GM23338 (cell line): ENCODE results near the gene TRIM63. TPM values are rescaled to one million over a fixed set of nuclear protein-coding genes. Genes with fewer than 3 reads are reported as not detected.

Source experiments
- ATAC-seq: fragments of 200-7000 bp; cut with Tn5 transposase; 3 replicates; pipeline ENCODE4 v1.9.1; 2020
- DNase-seq: peaks from one replicate; pipeline ENCODE4 v3.0.0-alpha.2; 2015; ENCODE audit warnings: low spot score
- H2AFZ ChIP-seq: fragments of 200-600 bp; sonication (generic); 2 replicates; pipeline ENCODE4 v1.8.0; 2016; ENCODE audit warnings: antibody characterized with exemption, mild to moderate bottlenecking, moderate library complexity
- H3F3A ChIP-seq: fragments of 200-600 bp; sonication (generic); replicated peaks from 2 replicates; pipeline ENCODE4 v1.8.0; 2017; ENCODE audit warnings: antibody characterized with exemption, mixed run types, low read depth
- H3K27ac ChIP-seq: fragments of 200-600 bp; sonication (generic); 2 replicates; pipeline ENCODE4 v1.6.1; 2016; ENCODE audit warnings: low read depth
- H3K27me3 ChIP-seq: fragments of 200-600 bp; sonication (generic); 2 replicates; pipeline ENCODE4 v1.8.0; 2016; ENCODE audit warnings: mild to moderate bottlenecking, mixed run types, moderate library complexity; ENCODE audit not compliant: insufficient read depth
- H3K36me3 ChIP-seq: fragments of 200-600 bp; sonication (generic); 2 replicates; pipeline ENCODE4 v1.8.0; 2016; ENCODE audit warnings: mild to moderate bottlenecking; ENCODE audit not compliant: insufficient read depth
- H3K4me1 ChIP-seq: fragments of 200-600 bp; sonication (generic); 2 replicates; pipeline ENCODE4 v1.8.0; 2016; ENCODE audit warnings: mild to moderate bottlenecking, moderate library complexity; ENCODE audit not compliant: insufficient read depth
- H3K4me2 ChIP-seq: fragments of 200-600 bp; sonication (generic); 2 replicates; pipeline ENCODE4 v1.7.1; 2017; ENCODE audit warnings: mixed run types
- H3K4me3 ChIP-seq: fragments of 200-600 bp; sonication (generic); 2 replicates; pipeline ENCODE4 v1.6.1; 2016; ENCODE audit warnings: mixed run types
- H3K79me2 ChIP-seq: fragments of 200-600 bp; sonication (generic); replicated peaks from 2 replicates; pipeline ENCODE4 v1.8.0; 2017; ENCODE audit warnings: mild to moderate bottlenecking; ENCODE audit not compliant: insufficient read depth
- H3K9me2 ChIP-seq: fragments of 200-600 bp; sonication (generic); 2 replicates; pipeline ENCODE4 v1.8.0; 2017; ENCODE audit not compliant: insufficient read depth
- H4K20me1 ChIP-seq: fragments of 200-600 bp; sonication (generic); replicated peaks from 2 replicates; pipeline ENCODE4 v1.8.0; 2017; ENCODE audit warnings: mild to moderate bottlenecking; ENCODE audit not compliant: insufficient read depth
- H3K27ac Mint-ChIP-seq: 2 replicates; pipeline ENCODE4 v1.8.0; 2020; ENCODE audit warnings: inconsistent platforms, mild to moderate bottlenecking, moderate library complexity, mixed read lengths
- H3K27me3 Mint-ChIP-seq: 3 replicates; pipeline ENCODE4 v1.8.0; 2022; ENCODE audit warnings: low read depth, mild to moderate bottlenecking, moderate library complexity, mixed read lengths, inconsistent platforms; ENCODE audit not compliant: insufficient read depth, poor library complexity
- H3K36me3 Mint-ChIP-seq: 3 replicates; pipeline ENCODE4 v1.8.0; 2021; ENCODE audit warnings: low read depth, mild to moderate bottlenecking, inconsistent platforms, moderate library complexity, mixed read lengths
- H3K4me1 Mint-ChIP-seq: 3 replicates; pipeline ENCODE4 v1.8.0; 2020; ENCODE audit warnings: mild to moderate bottlenecking, inconsistent platforms, mixed read lengths
- H3K4me3 Mint-ChIP-seq: 3 replicates; pipeline ENCODE4 v1.8.0; 2021; ENCODE audit warnings: moderate library complexity, mild to moderate bottlenecking, inconsistent platforms, mixed read lengths
- H3K9me3 Mint-ChIP-seq: 3 replicates; pipeline ENCODE4 v1.8.0; 2020; ENCODE audit warnings: moderate library complexity, mild to moderate bottlenecking, inconsistent platforms, mixed read lengths
- CREB1 ChIP-seq: fragments of 250-450 bp; sonication (Bioruptor Pico); IDR thresholded peaks from 2 replicates; pipeline ENCODE4 v1.5.0; 2020; ENCODE audit warnings: low read depth, mild to moderate bottlenecking, moderate library complexity
- CTCF ChIP-seq, 2 experiments: fragments of 200-600 bp in 1 of 2; sonication (generic) in 1 of 2; conservative IDR thresholded peaks; 2 replicates each; pipeline versions ENCODE4 v1.5.1 to v1.6.1; 2016 to 2017; ENCODE audit warnings: antibody characterized with exemption in 2 of 2, low read depth in 2 of 2, mild to moderate bottlenecking in 2 of 2, moderate library complexity in 1 of 2
- ETS1 ChIP-seq: IDR thresholded peaks from 2 replicates; pipeline ENCODE4 v1.6.1; 2016; ENCODE audit warnings: antibody characterized with exemption
- EZH2 ChIP-seq: fragments of 200-600 bp; sonication (generic); IDR thresholded peaks from one replicate; pipeline ENCODE4 v1.8.0; 2017; ENCODE audit warnings: antibody characterized with exemption, mild to moderate bottlenecking, low read depth; ENCODE audit not compliant: unreplicated experiment
- EZH2phosphoT487 ChIP-seq: fragments of 200-600 bp; sonication (generic); IDR thresholded peaks from one replicate; pipeline ENCODE4 v1.8.1; 2018; ENCODE audit warnings: antibody characterized with exemption; ENCODE audit not compliant: unreplicated experiment
- JUNB ChIP-seq: IDR thresholded peaks from one replicate; pipeline ENCODE4 v1.6.1; 2016; ENCODE audit warnings: antibody characterized with exemption; ENCODE audit not compliant: unreplicated experiment
- NANOG ChIP-seq: IDR thresholded peaks from 2 replicates; pipeline ENCODE4 v1.6.1; 2016; ENCODE audit warnings: antibody characterized with exemption, borderline replicate concordance
- POLR2AphosphoS5 ChIP-seq: IDR thresholded peaks from 2 replicates; pipeline ENCODE4 v1.6.1; 2016; ENCODE audit warnings: antibody characterized with exemption, low read depth
- REST ChIP-seq: IDR thresholded peaks from one replicate; pipeline ENCODE4 v1.6.1; 2018; ENCODE audit warnings: antibody characterized with exemption; ENCODE audit not compliant: unreplicated experiment
- STAT1 ChIP-seq: IDR thresholded peaks from one replicate; pipeline ENCODE4 v1.6.1; 2016; ENCODE audit warnings: antibody characterized with exemption; ENCODE audit not compliant: unreplicated experiment
- ZNF114 ChIP-seq: fragments of 250-450 bp; sonication (Bioruptor Pico); IDR thresholded peaks from 2 replicates; pipeline ENCODE4 v1.5.0; 2020; ENCODE audit warnings: mild to moderate bottlenecking, moderate library complexity
- ZNF331 ChIP-seq: fragments of 250-450 bp; sonication (Bioruptor Pico); IDR thresholded peaks from 2 replicates; pipeline ENCODE4 v1.5.0; 2020; ENCODE audit warnings: low read depth, mild to moderate bottlenecking, moderate library complexity
- ZNF462 ChIP-seq: fragments of 250-450 bp; sonication (Bioruptor Pico); IDR thresholded peaks from 2 replicates; pipeline ENCODE4 v1.5.0; 2020; ENCODE audit warnings: mild to moderate bottlenecking, moderate library complexity
- polyA plus RNA-seq: library from polyadenylated mRNA; unstranded; fragments of >200 nt; fragmentation: Nextera tagmentation; extraction: Ambion mirVana; gene quantifications from 2 replicates; pipeline ENCODE4 v1.2.1, GENCODE V29; 2016
- total RNA-seq: library from RNA; depleted of rRNA; stranded (reverse); fragments of >200 nt; shearing (Covaris generic); gene quantifications from 2 replicates; pipeline ENCODE4 v1.2.3, GENCODE V29; 2014

Gene TRIM63
- total and polyA plus RNA-seq, 2 experiments from 2014 or later: 0.17 TPM; not detected in 1

GRCh38 chr1:26050248-26050640 is 17.2 kb downstream of the TRIM63 start:
- Histone ChIP-seq H2AFZ (no peak overlapping the region), H3K4me3 (no peak overlapping the region), H3K79me2 (no peaks in the 10 kb centered on the region), H3K27ac (no peak overlapping the region), H3K4me1 (no peaks in the 10 kb centered on the region), H3K9me2 (no peaks in the 10 kb centered on the region), H3K4me2 (no peak overlapping the region), H4K20me1 (0 out of 2 replicates have a peak, but pooled peaks cover 4% of the 10 kb centered on the region), H3K27me3 (peaks cover 56% of the 10 kb centered on the region), H3K36me3 (no peaks in the 10 kb centered on the region), H3F3A (no peaks in the 10 kb centered on the region)
- H3K27me3 Mint-ChIP-seq: peaks cover 24% of the 10 kb centered on the region
- TF ChIP-seq STAT1 (no peak), POLR2AphosphoS5 (no peak), ETS1 (no peak), CTCF (conservative IDR thresholded peaks at IDR 0.05; ENCODE audit: low read depth in 2 of 2) (no peak), ZNF462 (no peak), ZNF114 (CRISPR knock-in tag) (no peak), CREB1 (CRISPR knock-in tag) (no peak), ZNF331 (CRISPR knock-in tag) (no peak), NANOG (no peak), EZH2phosphoT487 (no peak), JUNB (no peak), EZH2 (no peak), REST (no peak)
- no peak overlapping the region for H3K4me3 Mint-ChIP-seq
- H3K4me1 Mint-ChIP-seq: peaks cover 2% of the 10 kb centered on the region; the same call in 2 of the 3 replicates
- no peak overlapping the region for H3K27ac Mint-ChIP-seq
- DNase-seq: no peak
- no peaks in the 10 kb centered on the region for H3K9me3 Mint-ChIP-seq
- no peaks in the 10 kb centered on the region for H3K36me3 Mint-ChIP-seq
- ATAC-seq: no peak
